Esophagus squamous epithelium (tissue), 5 donors: ENCODE data around the gene ZMIZ1. TPM values are rescaled to one million over a fixed set of nuclear protein-coding genes. Genes with fewer than 3 reads are reported as not detected.

Source experiments
- DNase-seq: peaks from one replicate; lab custom pipeline; 2025; lab: John Stamatoyannopoulos, UW
- H3K27ac ChIP-seq, 4 donors: fragments of 200-600 bp; sonication (generic); one replicate each; pipeline ENCODE4 v1.5.1; 2016 to 2019; ENCODE audit warnings: mild to moderate bottlenecking in 1 of 4
- H3K27me3 ChIP-seq, 4 donors: fragments of 200-600 bp; sonication (generic); 1 replicate in 3 of 4; 2 replicates in 1 of 4; pipeline versions ENCODE4 v1.5.1 to v1.6.0; 2017 to 2021; ENCODE audit warnings: antibody characterized with exemption in 1 of 4
- H3K36me3 ChIP-seq, 3 donors: fragments of 200-600 bp; sonication (generic); one replicate each; pipeline ENCODE4 v1.5.1; 2016 to 2019
- H3K4me1 ChIP-seq, 3 donors: fragments of 200-600 bp; sonication (generic); one replicate each; pipeline ENCODE4 v1.5.1; 2017 to 2019
- H3K4me3 ChIP-seq, 4 donors: fragments of 200-600 bp; sonication (generic); 1 replicate in 3 of 4; 2 replicates in 1 of 4; pipeline ENCODE4 v1.5.1; 2016 to 2019; ENCODE audit warnings: mild to moderate bottlenecking in 2 of 4, moderate library complexity in 1 of 4
- H3K9me3 ChIP-seq, 3 donors: fragments of 200-600 bp; sonication (generic); one replicate each; pipeline ENCODE4 v1.5.1; 2016 to 2019
- POLR2A ChIP-seq, 4 donors: fragments of 450-650 bp; IDR thresholded peaks; one replicate each; pipeline ENCODE4 v1.6.1; 2017; ENCODE audit warnings: antibody characterized with exemption in 4 of 4, mild to moderate bottlenecking in 4 of 4, moderate library complexity in 3 of 4
- WGBS, 2 donors: methylation state at CpG; one replicate each; pipeline ENCODE4 v1.1.5; 2018; 5-methylcytosine and 5-hydroxymethylcytosine counted together
- intact Hi-C: fragments of 100-400 bp; cut with DNase I; formaldehyde crosslinking; loops from one replicate; pipeline ENCODE4 v1.15.0; 2022
- total RNA-seq, 4 donors: library from RNA; depleted of rRNA; stranded (reverse); fragments of >200 nt; gene quantifications; one replicate each; pipeline ENCODE4 v1.1.0, GENCODE V29; 2016
- TF ChIP-seq, protein P1 (sequence below), 6 experiments: fragments of 450-650 bp in 4 of 6; fragments of 200-600 bp in 2 of 6; sonication (generic) in 2 of 6; IDR thresholded peaks; one replicate each; pipeline ENCODE4 v1.5.1; 2016 to 2019; ENCODE audit warnings: antibody characterized with exemption in 6 of 6, mild to moderate bottlenecking in 4 of 6, moderate library complexity in 4 of 6
- donor health status: DM: yes; HTN: yes; CAD: no.

ZMIZ1 gene
- total RNA-seq, 4 donors from 2014 or later: 28.2 to 79.5 (median 40.4) TPM

DNA sequence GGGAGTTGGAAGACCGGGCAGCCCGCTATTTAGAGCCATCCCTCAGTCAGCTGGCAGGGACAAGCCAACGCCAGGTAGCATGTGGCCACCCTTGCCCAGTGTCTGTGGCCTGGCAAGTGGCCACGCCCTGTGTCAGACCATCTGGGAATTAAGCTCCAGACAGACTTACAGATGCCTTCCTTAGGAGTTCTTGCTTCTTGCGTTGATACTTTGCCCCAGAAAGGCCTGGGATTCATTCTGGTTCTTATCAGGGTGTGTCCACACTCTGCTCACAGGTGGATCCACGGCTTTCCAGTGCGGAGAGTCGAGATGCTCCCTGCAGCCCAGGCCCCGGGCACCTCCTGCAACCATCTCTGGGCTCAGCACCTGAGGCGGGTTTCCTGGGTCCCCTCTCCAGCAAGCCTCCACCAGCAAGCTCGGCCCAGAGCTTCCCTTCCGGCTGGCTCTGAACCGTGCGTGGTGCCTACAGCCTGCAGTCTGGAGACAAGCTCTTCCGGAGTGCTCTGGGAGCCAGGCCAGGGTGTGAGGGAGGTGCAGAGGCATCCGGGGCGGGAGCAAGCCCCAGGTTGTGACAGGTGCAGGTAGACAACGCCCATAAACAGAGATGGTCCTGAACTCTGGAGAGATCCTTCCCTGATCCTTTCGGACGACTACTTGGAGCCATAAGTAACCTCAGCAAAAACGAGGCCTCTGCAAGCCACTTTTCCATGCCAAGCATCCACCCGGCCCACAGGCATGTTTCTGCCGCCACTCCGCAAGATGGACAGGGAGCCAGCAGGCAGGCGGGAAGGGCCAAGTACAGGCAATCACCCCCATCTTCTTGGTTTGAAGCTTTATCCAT, 246.2 kb downstream of the ZMIZ1 start:
- Histone ChIP-seq H3K27me3 (no peaks in the 10 kb centered on the region), H3K36me3 (peaks cover 8 to 60% (median 24%) of the 10 kb centered on the region in 3 donors), H3K4me1 (peaks cover 14 to 24% (median 20%) of the 10 kb centered on the region in 3 donors), H3K4me3 (no peak overlapping the region), H3K27ac (no peak overlapping the region), H3K9me3 (no peaks in the 10 kb centered on the region)
- TF ChIP-seq POLR2A (IDR thresholded peaks at IDR 0.05): no peak
- TF ChIP-seq, protein P1, sequence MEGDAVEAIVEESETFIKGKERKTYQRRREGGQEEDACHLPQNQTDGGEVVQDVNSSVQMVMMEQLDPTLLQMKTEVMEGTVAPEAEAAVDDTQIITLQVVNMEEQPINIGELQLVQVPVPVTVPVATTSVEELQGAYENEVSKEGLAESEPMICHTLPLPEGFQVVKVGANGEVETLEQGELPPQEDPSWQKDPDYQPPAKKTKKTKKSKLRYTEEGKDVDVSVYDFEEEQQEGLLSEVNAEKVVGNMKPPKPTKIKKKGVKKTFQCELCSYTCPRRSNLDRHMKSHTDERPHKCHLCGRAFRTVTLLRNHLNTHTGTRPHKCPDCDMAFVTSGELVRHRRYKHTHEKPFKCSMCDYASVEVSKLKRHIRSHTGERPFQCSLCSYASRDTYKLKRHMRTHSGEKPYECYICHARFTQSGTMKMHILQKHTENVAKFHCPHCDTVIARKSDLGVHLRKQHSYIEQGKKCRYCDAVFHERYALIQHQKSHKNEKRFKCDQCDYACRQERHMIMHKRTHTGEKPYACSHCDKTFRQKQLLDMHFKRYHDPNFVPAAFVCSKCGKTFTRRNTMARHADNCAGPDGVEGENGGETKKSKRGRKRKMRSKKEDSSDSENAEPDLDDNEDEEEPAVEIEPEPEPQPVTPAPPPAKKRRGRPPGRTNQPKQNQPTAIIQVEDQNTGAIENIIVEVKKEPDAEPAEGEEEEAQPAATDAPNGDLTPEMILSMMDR (IDR thresholded peaks at IDR 0.05): no peak
- intact Hi-C loops: no loop called here
- 74 to 97% methylated on average over 5 to 19 of the region's 25 CpGs for WGBS, 2 donors
- DNase-seq: no peak

DNA sequence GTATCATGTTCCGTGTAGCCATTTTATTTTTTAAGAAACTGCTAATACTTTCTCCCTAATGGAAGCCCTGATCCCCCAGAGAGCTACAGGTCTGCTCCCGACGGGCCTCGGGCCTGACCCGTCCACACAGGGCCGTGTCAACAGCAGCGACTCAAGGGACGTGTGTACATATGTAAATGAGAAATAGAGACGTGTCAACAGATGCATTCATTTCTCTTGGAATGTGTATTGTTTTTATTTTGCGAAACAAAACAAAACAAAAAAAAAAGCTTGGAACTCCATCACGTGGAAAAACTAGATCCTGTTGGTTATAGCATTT, 246.8 kb downstream of the ZMIZ1 start:
- 73 to 80% methylated on average over 8 to 11 of the region's 11 CpGs for WGBS, 2 donors
- TF ChIP-seq POLR2A (IDR thresholded peaks at IDR 0.05): no peak
- TF ChIP-seq, protein P1 (IDR thresholded peaks at IDR 0.05): no peak
- H3K36me3 ChIP-seq: peaks cover 8 to 54% (median 18%) of the 10 kb centered on the region in 3 donors

DNA sequence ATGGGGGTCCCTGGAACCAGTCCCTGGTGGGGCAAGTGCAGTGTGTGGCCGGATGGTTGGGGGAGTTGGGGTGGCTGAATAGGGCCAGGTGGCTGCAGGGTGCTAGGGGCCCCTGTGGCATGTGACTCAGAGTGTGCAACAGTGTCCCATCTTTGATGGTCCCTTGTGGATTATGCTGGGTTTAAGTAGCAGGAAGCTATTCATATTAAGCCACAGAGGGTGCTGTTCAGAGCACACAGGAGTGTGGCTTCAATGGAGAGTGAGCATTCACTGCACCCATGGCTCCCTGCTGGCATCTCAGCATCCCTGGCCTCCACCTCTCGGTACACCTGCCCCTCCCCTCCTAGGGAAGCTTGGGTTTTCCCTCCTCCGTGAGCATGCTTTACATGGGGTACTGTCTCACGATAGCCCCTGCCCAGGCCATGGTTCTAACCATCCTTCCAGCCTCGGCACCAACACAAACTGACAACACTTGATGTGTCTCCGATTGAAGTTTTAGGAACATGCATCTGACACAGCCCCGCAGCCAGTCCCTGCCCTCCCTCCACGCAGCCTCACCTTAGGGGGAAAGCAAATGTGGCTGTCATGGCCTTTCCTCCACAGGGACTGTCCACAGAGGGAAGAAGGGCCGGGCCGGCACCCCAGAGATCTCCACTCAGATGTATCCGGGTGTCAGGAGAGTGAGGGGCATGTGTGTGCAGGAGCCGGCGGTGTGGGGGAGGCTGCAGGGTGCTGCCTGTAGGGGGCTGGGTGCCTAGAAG, 248.1 kb downstream of the ZMIZ1 start:
- Histone ChIP-seq H3K36me3 (peaks cover 8 to 41% (median 14%) of the 10 kb centered on the region in 3 donors), H3K27me3 (no peaks in the 10 kb centered on the region), H3K27ac (peak overlapping the region in 3 of 4 donors; percentile 31 to 58 (median 52)), H3K4me3 (no peak overlapping the region), H3K4me1 (peaks cover 19 to 38% (median 26%) of the 10 kb centered on the region in 3 donors), H3K9me3 (no peaks in the 10 kb centered on the region)
- intact Hi-C loops: no loop called here
- WGBS, 2 donors: 46 to 51% methylated on average over 9 of the region's 13 CpGs
- TF ChIP-seq POLR2A (IDR thresholded peaks at IDR 0.05): no peak
- TF ChIP-seq, protein P1 (IDR thresholded peaks at IDR 0.05): no peak
- DNase-seq: no peak

More for the DNA sequence above, 246.8 kb downstream of the ZMIZ1 start:
- no peak for DNase-seq
- H3K27me3 ChIP-seq: no peaks in the 10 kb centered on the region
- H3K27ac ChIP-seq: no peak overlapping the region
- no peaks in the 10 kb centered on the region for H3K9me3 ChIP-seq
- intact Hi-C loops: no loop called here
- no peak overlapping the region for H3K4me3 ChIP-seq
- peaks cover 14 to 25% (median 20%) of the 10 kb centered on the region in 3 donors for H3K4me1 ChIP-seq

DNA sequence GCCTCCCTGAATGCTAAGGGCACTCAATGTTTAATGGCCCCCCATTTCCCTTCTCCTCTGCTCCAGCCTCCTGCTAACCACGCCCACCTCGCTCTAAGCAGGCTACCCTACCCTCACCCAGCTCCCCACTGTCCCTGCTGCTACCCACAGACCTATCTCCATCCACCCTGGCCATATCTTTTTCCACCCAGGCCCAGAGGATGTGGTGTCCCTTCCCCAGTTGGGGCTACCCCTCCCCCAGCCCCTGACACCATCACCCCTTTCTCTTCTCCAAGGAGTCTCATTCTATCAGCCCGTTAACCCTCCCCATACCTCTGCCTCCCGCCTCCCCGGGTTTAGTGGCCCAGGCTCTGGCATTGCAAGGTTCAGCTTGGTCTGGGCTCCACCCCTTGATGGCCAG, 249.6 kb downstream of the ZMIZ1 start:
- no peak for TF ChIP-seq POLR2A (IDR thresholded peaks at IDR 0.05)
- TF ChIP-seq, protein P1 (IDR thresholded peaks at IDR 0.05): no peak
- peak overlapping the region in 2 of 4 donors; percentile 30 to 50 for H3K27ac ChIP-seq

More for the DNA sequence above, 249.6 kb downstream of the ZMIZ1 start:
- peaks cover 23 to 53% (median 26%) of the 10 kb centered on the region in 3 donors for H3K4me1 ChIP-seq
- H3K27me3 ChIP-seq: no peaks in the 10 kb centered on the region
- 88 to 96% methylated on average over 5 of the region's 5 CpGs for WGBS, 2 donors
- intact Hi-C loops: no loop called here
- H3K4me3 ChIP-seq: no peak overlapping the region
- H3K36me3 ChIP-seq: peaks cover 0 to 26% (median 0%) of the 10 kb centered on the region in 3 donors
- no peaks in the 10 kb centered on the region for H3K9me3 ChIP-seq
- no peak for DNase-seq
